Activated T-cell treated with anti-CD3 and anti-CD28 coated beads, Interleukin-2, amount 50 U/mL, for 4 hours (primary cell): Measurements from ENCODE around the gene ID1. TPM values are rescaled to one million over a fixed set of nuclear protein-coding genes. Genes with fewer than 3 reads are reported as not detected.
"Not testable (repeated sequence)": the region's sequence is repeated elsewhere in the genome, so short reads cannot be mapped to it uniquely, and the experiment has no call there.

Experiments used
- ATAC-seq, 2 donors: fragments of 200-7000 bp; cut with Tn5 transposase; one replicate each; pipeline ENCODE4 v1.10.0; 2021
- DNase-seq: peaks from one replicate; pipeline ENCODE4 v3.0.0-alpha.2; 2020
- H3K27me3 Mint-ChIP-seq: one replicate; pipeline ENCODE4 v1.8.0; 2021; ENCODE audit warnings: low read depth, mixed read lengths
- H3K36me3 Mint-ChIP-seq: one replicate; pipeline ENCODE4 v1.8.0; 2022; ENCODE audit warnings: mixed read lengths; ENCODE audit not compliant: insufficient read depth
- H3K4me1 Mint-ChIP-seq: one replicate; pipeline ENCODE4 v1.8.0; 2021; ENCODE audit warnings: low read depth, mixed read lengths
- H3K4me3 Mint-ChIP-seq: one replicate; pipeline ENCODE4 v1.8.0; 2021; ENCODE audit warnings: mild to moderate bottlenecking, moderate library complexity, mixed read lengths
- H3K9me3 Mint-ChIP-seq: one replicate; pipeline ENCODE4 v1.8.0; 2021; ENCODE audit warnings: mixed read lengths
- total RNA-seq, 3 donors: library from RNA; stranded (reverse); gene quantifications; one replicate each; pipeline ENCODE4 v1.2.1, GENCODE V29; 2021

Gene ID1
- total RNA-seq, 3 donors from 2014 or later: 1.4 to 1.6 (median 1.5) TPM

DNA sequence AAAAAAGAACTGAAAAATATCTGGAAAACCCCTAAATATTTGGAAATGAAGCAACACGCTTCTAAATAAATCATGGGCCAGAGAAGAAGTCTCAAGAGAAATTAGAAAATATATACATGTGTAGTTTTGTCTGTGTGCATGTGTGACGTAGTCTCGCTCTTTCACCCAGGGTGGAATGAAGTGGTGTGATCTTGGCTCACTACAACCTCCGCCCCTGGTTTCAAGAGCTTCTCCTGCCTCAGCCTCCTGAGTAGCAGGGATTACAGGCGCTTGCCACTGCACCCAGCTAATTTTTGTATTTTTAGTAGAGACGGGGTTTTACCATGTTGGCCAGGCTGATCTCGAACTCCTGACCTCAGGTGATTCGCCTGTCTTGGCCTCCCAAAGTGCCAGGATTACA lies 21.4 kb downstream of the ID1 start:
- H3K9me3 Mint-ChIP-seq, H3K4me3 Mint-ChIP-seq, H3K4me1 Mint-ChIP-seq, DNase-seq, H3K36me3 Mint-ChIP-seq, ATAC-seq, H3K27me3 Mint-ChIP-seq: not testable (repeated sequence)

DNA sequence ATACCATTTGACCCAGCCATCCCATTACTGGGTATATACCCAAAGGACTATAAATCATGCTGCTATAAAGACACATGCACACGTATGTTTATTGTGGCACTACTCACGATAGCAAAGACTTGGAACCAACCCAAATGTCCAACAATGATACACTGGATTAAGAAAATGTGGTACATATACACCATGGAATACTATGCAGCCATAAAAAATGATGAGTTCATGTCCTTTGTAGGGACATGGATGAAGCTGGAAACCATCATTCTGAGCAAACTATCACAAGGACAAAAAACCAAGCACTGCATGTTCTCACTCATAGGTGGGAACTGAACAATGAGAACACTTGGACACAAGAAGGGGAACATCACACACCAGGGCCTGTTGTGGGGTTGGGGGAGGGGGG lies 23.0 kb downstream of the ID1 start:
- not testable (repeated sequence) for H3K36me3 Mint-ChIP-seq, ATAC-seq, H3K4me1 Mint-ChIP-seq, DNase-seq, H3K9me3 Mint-ChIP-seq, H3K4me3 Mint-ChIP-seq, H3K27me3 Mint-ChIP-seq

DNA sequence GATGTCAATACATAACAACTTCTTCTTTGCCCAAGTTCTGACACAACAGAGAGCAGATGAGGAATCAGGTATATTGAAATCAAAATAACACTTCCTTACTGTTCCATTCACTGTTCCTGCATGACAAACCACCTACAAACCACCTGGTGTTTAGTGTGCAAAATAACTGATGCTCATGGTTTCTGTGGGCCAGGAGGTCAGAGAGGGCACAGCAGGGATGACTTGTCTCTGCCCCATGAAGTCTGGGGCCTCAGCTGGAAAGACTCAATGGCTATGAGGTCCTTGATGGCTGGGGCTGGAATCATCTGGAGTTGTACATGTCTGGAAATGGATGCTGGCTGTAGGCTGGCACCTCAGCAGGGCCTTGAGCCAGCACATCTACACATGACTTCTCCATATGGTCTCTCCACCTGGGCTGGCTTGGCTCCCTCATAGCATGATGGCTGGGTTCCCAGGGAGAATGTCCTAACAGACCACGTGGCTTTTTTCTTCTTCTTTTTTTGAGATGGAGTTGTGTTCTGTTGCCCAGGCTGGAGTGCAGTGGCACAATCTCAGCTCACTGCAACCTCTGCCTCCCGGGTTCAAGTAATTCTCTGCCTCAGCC lies 25.2 kb downstream of the ID1 start:
- Mint-ChIP-seq H3K9me3 (no peaks in the 10 kb centered on the region), H3K4me1 (no peaks in the 10 kb centered on the region), H3K27me3 (no peaks in the 10 kb centered on the region), H3K4me3 (no peak overlapping the region), H3K36me3 (no peaks in the 10 kb centered on the region)
- no peak for ATAC-seq
- no peak for DNase-seq

DNA sequence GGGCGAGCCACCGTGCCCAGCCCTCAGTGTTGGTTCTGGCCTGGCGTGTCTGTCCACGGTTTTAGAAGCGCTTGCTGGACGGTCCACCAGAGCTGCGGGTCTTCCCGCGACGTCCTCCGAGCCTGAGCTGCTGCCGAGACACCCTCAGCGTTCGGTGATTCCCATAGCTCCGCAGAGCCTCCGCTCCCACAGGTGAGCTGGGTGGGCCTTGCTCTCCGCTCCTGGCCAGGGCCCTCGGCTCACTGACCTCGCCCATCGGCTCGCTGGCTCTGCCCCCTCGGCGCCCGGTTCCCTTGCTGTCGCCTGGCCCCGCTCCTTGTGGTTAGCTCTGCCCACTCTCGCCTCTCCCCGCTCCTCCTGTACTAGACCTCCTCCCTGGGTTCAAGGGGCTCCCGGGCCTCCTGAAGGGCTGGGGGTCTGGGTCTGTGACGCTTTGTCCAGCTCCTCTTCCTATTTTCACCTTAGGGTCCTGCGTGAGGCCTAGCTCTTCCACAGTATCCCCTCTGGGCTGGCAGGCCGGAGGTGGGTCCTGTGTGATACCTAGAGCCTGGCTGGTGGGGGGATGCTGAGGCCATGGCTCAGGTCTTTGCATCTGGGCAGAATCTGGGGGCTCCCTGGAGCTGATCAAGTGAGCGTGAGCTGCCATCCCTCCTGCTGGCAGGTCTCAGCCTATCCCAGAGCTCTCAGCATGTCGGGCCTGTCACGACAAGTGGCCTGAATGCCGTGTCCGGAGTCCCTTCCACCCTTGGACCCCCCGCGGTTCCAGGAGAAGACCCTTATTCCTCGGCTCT lies 27.7 kb downstream of the ID1 start:
- Mint-ChIP-seq H3K36me3 (no peaks in the 10 kb centered on the region), H3K9me3 (no peaks in the 10 kb centered on the region), H3K4me3 (no peak overlapping the region), H3K4me1 (no peaks in the 10 kb centered on the region), H3K27me3 (no peaks in the 10 kb centered on the region)
- ATAC-seq (no peak), DNase-seq (no peak)

DNA sequence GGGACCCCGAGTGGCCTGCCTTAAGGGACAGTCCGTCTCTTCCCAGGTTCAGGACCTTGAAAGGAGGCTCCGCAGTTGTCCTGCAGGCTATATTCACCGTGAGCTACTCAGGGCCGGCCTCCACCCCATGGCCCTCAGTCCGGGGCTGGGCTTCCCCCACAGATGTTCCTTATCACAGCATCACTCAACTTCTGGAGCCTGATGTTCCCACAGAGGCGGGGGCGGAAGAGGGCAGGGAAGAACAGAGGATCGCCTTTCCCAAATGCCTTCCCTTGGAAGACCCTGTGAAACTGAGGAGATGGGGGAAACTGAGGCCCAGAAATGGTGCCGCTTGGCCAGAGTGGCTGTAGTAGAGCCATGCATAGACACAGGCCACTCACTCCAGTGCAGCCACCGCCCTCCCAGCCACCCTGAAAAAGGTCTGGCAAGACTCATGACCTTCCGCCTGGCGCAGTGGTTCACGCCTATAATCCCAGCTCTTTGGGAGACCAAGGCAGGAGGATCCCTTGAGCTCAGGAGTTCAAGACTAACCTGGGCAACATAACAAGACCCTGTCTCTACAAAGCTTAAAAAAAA lies 28.3 kb downstream of the ID1 start:
- Mint-ChIP-seq H3K27me3 (no peaks in the 10 kb centered on the region), H3K4me1 (no peaks in the 10 kb centered on the region), H3K36me3 (no peaks in the 10 kb centered on the region), H3K9me3 (no peaks in the 10 kb centered on the region), H3K4me3 (no peak overlapping the region)
- ATAC-seq (no peak), DNase-seq (no peak)

DNA sequence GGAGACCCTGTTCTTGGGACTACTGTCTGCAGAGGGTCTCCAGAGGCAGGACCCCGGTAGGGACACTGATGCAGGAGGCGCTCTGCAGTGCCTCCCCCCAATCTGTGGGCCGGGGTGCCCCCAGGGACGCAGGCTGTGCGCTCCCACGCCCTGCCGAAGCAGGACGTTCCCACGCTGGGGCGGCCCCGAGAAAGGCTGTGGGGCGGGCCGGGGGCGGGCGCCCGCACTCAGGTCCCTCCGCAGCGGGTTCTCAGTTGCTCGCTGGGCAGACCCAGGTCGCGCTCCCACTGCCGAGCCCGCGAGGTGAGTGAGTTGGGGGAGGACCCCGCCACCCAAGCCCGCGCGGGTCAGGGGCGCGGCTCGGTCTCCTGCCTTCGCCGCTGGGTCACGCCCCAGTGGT lies 32.6 kb downstream of the ID1 start, which contains the start of gene COX4I2:
Gene COX4I2, plus strand, starts transcription at position 253 of the 400 bp plus-strand sequence. CDS start 1,106 bp downstream, outside the sequence.
- no peak for ATAC-seq

DNA sequence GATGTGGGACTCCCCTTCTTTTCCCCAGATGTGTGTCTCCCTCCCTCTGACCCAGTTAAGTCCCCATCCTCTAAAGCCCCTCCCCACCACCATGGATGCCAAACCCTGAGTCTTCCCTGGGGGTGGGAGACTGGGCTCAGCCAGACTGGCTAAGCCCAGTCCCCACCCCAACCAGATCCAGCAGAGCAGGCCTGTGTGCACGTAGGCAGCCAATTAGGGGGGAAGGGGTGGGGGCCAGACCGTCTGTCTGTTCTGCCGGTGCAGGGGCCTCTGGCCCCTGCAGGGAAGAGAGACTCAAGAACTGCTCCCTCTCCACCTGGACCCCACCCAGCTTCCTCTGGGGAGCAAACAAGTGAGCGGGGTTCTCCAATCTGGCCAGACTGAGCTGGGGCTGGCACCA lies 33.2 kb downstream of the ID1 start:
- Mint-ChIP-seq H3K4me3 (no peak overlapping the region), H3K27me3 (peaks cover 6% of the 10 kb centered on the region), H3K36me3 (no peaks in the 10 kb centered on the region), H3K9me3 (no peaks in the 10 kb centered on the region), H3K4me1 (peaks cover 6% of the 10 kb centered on the region)
- no peak for ATAC-seq
- DNase-seq: no peak

More for the DNA sequence above, 32.6 kb downstream of the ID1 start, which contains the start of gene COX4I2:
- no peaks in the 10 kb centered on the region for H3K4me1 Mint-ChIP-seq
- no peak for DNase-seq
- no peak within 1 kb of the TSS for H3K4me3 Mint-ChIP-seq
- H3K36me3 Mint-ChIP-seq: no peaks in the 10 kb centered on the region
- no peaks in the 10 kb centered on the region for H3K9me3 Mint-ChIP-seq
- peaks cover 4% of the 10 kb centered on the region for H3K27me3 Mint-ChIP-seq

DNA sequence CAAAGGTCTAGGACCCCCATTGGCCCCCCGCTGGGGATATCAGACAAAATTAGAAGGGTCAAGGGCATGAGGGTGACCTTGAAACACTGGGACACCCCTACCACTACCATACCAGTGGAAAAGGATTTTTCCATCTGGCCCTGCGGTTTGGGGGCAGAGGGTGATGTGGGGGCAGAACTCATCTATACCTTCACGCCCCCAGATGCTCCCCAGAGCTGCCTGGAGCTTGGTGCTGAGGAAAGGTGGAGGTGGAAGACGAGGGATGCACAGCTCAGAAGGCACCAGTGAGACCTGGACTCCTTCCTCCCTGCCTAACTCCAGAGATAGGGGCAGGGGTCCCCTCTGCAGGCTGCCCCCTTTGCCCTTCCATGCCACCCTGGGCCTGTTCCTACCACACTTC lies 33.7 kb downstream of the ID1 start:
- Mint-ChIP-seq H3K9me3 (no peaks in the 10 kb centered on the region), H3K4me1 (peaks cover 6% of the 10 kb centered on the region), H3K27me3 (peaks cover 6% of the 10 kb centered on the region), H3K36me3 (no peaks in the 10 kb centered on the region), H3K4me3 (no peak overlapping the region)
- DNase-seq (no peak), ATAC-seq (no peak)

DNA sequence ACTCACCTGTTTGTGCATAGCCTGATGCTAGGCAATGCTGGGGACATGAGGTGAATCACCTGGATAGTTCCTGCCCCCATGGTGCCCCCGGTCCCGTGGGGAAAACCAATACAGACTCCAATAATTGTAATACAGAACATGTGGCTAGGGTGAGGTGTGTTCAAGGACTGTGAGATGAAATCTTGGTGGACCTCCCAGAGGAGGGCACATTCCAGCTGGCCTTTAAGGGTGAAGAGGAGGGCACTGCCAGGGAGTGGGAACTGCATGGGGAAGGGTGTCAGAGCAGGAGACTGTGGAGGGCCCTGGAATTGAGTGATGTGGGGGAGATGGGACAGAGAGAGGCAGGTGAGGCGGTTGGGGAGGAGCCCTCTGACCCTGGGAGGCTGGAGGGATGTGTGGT lies 35.2 kb downstream of the ID1 start:
- ATAC-seq (no peak), DNase-seq (no peak)
- H3K27me3 Mint-ChIP-seq: peaks cover 6% of the 10 kb centered on the region
- no peaks in the 10 kb centered on the region for H3K9me3 Mint-ChIP-seq
- no peak overlapping the region for H3K4me3 Mint-ChIP-seq
- peaks cover 6% of the 10 kb centered on the region for H3K4me1 Mint-ChIP-seq
- no peaks in the 10 kb centered on the region for H3K36me3 Mint-ChIP-seq

DNA sequence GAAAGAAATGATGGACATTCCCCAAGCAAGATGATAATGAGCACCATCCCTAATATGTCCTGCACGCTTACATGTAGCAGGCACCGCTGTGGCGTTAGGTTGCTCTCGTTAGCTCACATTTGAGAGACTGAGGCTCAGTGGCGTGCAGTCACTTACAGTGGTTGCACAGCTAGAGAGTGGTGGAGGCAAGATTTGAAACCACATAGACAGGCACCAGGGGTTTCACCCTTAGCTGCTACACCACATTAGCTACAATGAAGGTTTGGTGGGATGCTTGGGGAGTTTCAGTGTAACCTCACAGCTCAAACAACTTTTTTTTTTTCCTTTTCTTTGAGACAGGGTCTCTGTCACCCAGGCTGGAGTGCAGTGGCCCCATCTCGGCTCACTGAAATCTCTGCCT lies 36.3 kb downstream of the ID1 start:
- DNase-seq (no peak), ATAC-seq (peak in 1 of 2 donors; percentile 41)
- Mint-ChIP-seq H3K4me3 (no peak overlapping the region), H3K27me3 (peaks cover 6% of the 10 kb centered on the region), H3K4me1 (peaks cover 6% of the 10 kb centered on the region), H3K36me3 (no peaks in the 10 kb centered on the region), H3K9me3 (no peaks in the 10 kb centered on the region)

DNA sequence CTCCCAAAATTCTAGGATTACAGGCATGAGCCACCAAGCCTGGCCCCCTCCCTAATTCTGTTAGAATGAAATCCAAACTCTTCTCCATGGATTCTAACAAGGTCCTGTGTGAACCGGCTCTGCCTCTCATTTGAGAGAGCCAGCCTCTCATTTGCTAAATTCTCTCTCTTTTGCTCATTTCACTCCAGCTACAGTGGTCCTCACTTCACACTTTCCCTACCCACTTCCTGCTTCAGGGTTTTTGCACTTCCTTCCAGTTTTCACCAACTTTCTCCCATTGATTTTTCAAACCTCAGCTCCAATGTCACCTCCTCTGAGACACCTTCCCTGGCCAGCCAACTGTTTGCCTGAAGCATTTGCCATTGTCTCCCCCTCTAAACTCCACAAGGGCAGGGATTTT lies 37.7 kb downstream of the ID1 start:
- ATAC-seq (no peak), DNase-seq (no peak)
- Mint-ChIP-seq H3K36me3 (no peaks in the 10 kb centered on the region), H3K27me3 (peaks cover 6% of the 10 kb centered on the region), H3K4me1 (peaks cover 6% of the 10 kb centered on the region), H3K9me3 (no peaks in the 10 kb centered on the region), H3K4me3 (no peak overlapping the region)

DNA sequence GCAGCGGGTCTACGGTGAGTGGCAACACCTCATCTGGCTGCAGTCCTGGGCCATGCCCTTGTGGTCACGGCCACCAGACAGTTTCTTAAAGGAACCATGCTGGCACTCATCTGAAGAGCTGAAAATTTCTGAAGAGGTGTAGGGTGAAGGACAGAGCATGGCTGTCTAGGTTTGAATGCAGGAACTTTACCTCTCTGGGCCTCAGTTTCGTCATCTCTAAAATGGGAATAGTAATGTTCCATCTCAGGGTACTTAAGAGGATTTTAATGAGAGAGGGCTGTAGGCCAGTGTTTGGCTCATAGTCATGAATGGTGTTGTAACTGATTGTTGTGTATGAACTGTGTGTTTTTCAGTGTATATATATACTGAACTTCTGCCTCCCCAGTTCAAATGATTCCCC lies 38.4 kb downstream of the ID1 start:
- no peak overlapping the region for H3K4me3 Mint-ChIP-seq
- ATAC-seq (no peak), DNase-seq (no peak)
- no peaks in the 10 kb centered on the region for H3K36me3 Mint-ChIP-seq
- H3K27me3 Mint-ChIP-seq: peaks cover 6% of the 10 kb centered on the region
- peaks cover 6% of the 10 kb centered on the region for H3K4me1 Mint-ChIP-seq
- H3K9me3 Mint-ChIP-seq: no peaks in the 10 kb centered on the region

DNA sequence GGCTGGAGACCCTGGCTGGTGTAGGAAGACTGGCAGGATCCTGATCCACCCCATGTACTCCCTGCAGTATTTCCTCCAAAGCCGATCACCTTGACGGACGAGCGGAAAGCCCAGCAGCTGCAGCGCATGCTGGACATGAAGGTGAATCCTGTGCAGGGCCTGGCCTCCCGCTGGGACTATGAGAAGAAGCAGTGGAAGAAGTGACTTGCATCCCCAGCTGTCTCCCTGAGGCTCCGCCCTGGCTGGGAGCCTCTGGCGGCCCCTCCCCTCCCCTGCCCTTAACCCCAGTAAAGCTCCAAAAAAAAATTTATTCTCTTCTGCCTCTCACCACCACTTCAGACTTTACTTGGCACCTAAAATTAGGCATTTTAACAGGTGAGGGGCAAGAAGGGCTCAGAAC lies 39.6 kb downstream of the ID1 start:
- Mint-ChIP-seq H3K9me3 (no peaks in the 10 kb centered on the region), H3K4me3 (no peak overlapping the region), H3K27me3 (peaks cover 6% of the 10 kb centered on the region), H3K4me1 (peaks cover 6% of the 10 kb centered on the region), H3K36me3 (no peaks in the 10 kb centered on the region)
- ATAC-seq (no peak), DNase-seq (no peak)

DNA sequence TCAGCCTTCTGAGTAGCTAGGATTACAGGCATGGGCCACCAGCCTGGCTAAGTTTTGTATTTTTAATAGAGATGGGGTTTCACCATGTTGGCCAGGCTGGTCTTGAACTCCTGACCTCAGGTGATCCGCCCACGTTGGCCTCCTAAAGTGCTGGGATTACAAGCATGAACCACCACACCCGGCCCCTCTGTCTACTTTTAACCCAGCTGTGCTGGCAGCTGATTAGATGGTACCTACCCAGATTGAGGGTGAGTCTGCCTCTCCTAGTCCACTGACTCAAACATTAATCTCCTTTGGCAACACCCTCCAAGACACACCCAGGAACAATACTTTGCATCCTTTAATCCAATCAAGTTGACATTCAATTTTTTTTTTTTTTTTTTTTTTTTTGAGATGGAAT lies 43.0 kb downstream of the ID1 start:
- H3K36me3 Mint-ChIP-seq, H3K27me3 Mint-ChIP-seq, DNase-seq, H3K4me1 Mint-ChIP-seq, ATAC-seq, H3K4me3 Mint-ChIP-seq, H3K9me3 Mint-ChIP-seq: not testable (repeated sequence)

DNA sequence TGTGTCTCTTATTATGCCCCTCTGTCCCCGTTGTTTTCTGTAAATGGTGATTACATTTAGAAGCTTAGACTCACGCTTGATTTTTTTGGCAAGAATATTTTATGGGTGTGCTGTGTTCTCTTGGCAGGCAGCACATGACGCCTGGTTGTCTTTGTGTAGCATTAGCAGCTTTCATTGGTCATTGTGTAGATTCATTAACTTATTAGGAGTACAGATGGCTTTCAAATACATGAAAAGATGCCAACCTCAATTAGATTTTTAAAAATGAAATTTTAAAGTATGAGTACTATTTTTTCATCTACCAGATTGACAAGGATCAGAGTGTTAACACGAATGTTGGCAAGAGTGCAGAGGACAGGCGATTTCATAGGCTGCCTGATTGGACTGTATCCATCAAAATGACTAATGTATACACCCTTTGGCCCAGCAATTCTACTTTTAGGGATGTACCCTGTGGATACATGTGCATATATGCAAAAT lies 47.9 kb downstream of the ID1 start:
- no peak for ATAC-seq
- H3K27me3 Mint-ChIP-seq: no peaks in the 10 kb centered on the region
- H3K4me3 Mint-ChIP-seq: no peak overlapping the region

More for the DNA sequence above, 47.9 kb downstream of the ID1 start:
- H3K36me3 Mint-ChIP-seq: no peaks in the 10 kb centered on the region
- no peak for DNase-seq
- no peaks in the 10 kb centered on the region for H3K9me3 Mint-ChIP-seq
- H3K4me1 Mint-ChIP-seq: no peaks in the 10 kb centered on the region
